Left cardiac atrium (tissue), 4 donors: ENCODE measurements around the gene DMD. TPM values are rescaled to one million over a fixed set of nuclear protein-coding genes. Genes with fewer than 3 reads are reported as not detected.
A peak's percentile ranks its signal among the peaks of the same experiment; 100 is the strongest.
"Not testable (repeated sequence)": the region's sequence is repeated elsewhere in the genome, so short reads cannot be mapped to it uniquely, and the experiment has no call there.

Source experiments
- ATAC-seq, 2 donors: fragments of 200-7000 bp; cut with Tn5 transposase; one replicate each; pipeline ENCODE4 v1.9.1; 2020; ENCODE audit warnings: mild to moderate bottlenecking in 2 of 2, moderate library complexity in 2 of 2
- DNase-seq: peaks from one replicate; pipeline ENCODE4 v3.0.0-alpha.2; 2020
- intact Hi-C, 2 donors: fragments of 100-400 bp; cut with DNase I; formaldehyde crosslinking; loops; one replicate each; pipeline versions ENCODE4 v1.14.1 to v1.15.1; 2022 to 2023
- total RNA-seq, 2 donors: library from RNA; stranded (reverse); fragmentation: NEBNext Ultra II Directional; extraction: Animal tissue kit (Norgen Biotek cat#: 25700); gene quantifications; one replicate each; pipeline ENCODE4 v1.2.1, GENCODE V29; 2021
- donor health status: DM: no; HTN: yes; CAD: no.
- donor health status: DM: no; HTN: yes; CAD: no; lungs with severe emphysema.
- donor health status: DM: yes; HTN: yes; CAD: no.
- donor health status: Dilated cardiomyopathy.

The DMD gene
- total RNA-seq, 2 donors from 2014 or later = 134 to 137 TPM

- ATAC-seq (peak in 1 of 2 donors; percentile 64), DNase-seq (no peak)
- intact Hi-C loops = no loop called here
Measured at GRCh38 chrX:32741910-32742309, 469.4 kb downstream of the DMD start.

GRCh38 chrX:32708542-32708941, 502.8 kb downstream of the DMD start:
- no peak for DNase-seq
- ATAC-seq = no peak
- intact Hi-C loops = no loop called here

- ATAC-seq, intact Hi-C loops, DNase-seq: not testable (repeated sequence)
Measured at GRCh38 chrX:32705385-32705784, 506.0 kb downstream of the DMD start.

GRCh38 chrX:32687379-32687778, 524.0 kb downstream of the DMD start:
- intact Hi-C loops = no loop called here
- ATAC-seq = no peak
- no peak for DNase-seq

- intact Hi-C loops = no loop called here
- DNase-seq (no peak), ATAC-seq (no peak)
Measured at GRCh38 chrX:32678487-32678886, 532.9 kb downstream of the DMD start.

- intact Hi-C loops = no loop called here
- DNase-seq (no peak), ATAC-seq (no peak)
Measured at GRCh38 chrX:32673193-32673592, 538.2 kb downstream of the DMD start.

- no peak for DNase-seq
- intact Hi-C loops = no loop called here
- ATAC-seq = no peak
Measured at GRCh38 chrX:32662516-32662915, 548.8 kb downstream of the DMD start.

- DNase-seq (no peak), ATAC-seq (no peak)
- intact Hi-C loops = no loop called here
Measured at GRCh38 chrX:32644476-32645245, 566.7 kb downstream of the DMD start.

GRCh38 chrX:32642283-32642682, 569.1 kb downstream of the DMD start:
- DNase-seq = no peak
- no peak for ATAC-seq
- intact Hi-C loops = no loop called here

- intact Hi-C loops = no loop called here
- ATAC-seq = no peak
- DNase-seq = no peak
Measured at GRCh38 chrX:32618154-32618553, 593.2 kb downstream of the DMD start.

- intact Hi-C loops = no loop called here
- no peak for DNase-seq
- no peak for ATAC-seq
Measured at GRCh38 chrX:32614707-32615106, 596.6 kb downstream of the DMD start.

GRCh38 chrX:32599156-32599555, 612.2 kb downstream of the DMD start:
- intact Hi-C loops = no loop called here
- DNase-seq (no peak), ATAC-seq (no peak)

GRCh38 chrX:32598707-32599106, 612.6 kb downstream of the DMD start:
- DNase-seq (no peak), ATAC-seq (no peak)
- intact Hi-C loops = no loop called here

GRCh38 chrX:32597777-32598176, 613.6 kb downstream of the DMD start:
- peak in 1 of 2 donors; percentile 30 for ATAC-seq
- intact Hi-C loops = no loop called here
- no peak for DNase-seq

- intact Hi-C loops = no loop called here
- ATAC-seq = no peak
- DNase-seq = no peak
Measured at GRCh38 chrX:32592786-32593185, 618.6 kb downstream of the DMD start.

GRCh38 chrX:32591589-32591988, 619.8 kb downstream of the DMD start:
- DNase-seq (no peak), ATAC-seq (no peak)
- intact Hi-C loops = no loop called here

- no peak for DNase-seq
- ATAC-seq = no peak
- intact Hi-C loops = no loop called here
Measured at GRCh38 chrX:32582729-32583128, 628.6 kb downstream of the DMD start.

GRCh38 chrX:32576885-32577284, 634.5 kb downstream of the DMD start:
- no peak for DNase-seq
- intact Hi-C loops = no loop called here
- ATAC-seq = no peak

GRCh38 chrX:32572644-32573043, 638.7 kb downstream of the DMD start:
- intact Hi-C loops = no loop called here
- DNase-seq (no peak), ATAC-seq (no peak)

GRCh38 chrX:32571579-32571978, 639.8 kb downstream of the DMD start:
- ATAC-seq = no peak
- DNase-seq = no peak
- intact Hi-C loops = no loop called here

GRCh38 chrX:32562261-32562660, 649.1 kb downstream of the DMD start:
- intact Hi-C loops = no loop called here
- DNase-seq (no peak), ATAC-seq (no peak)

- DNase-seq (no peak), ATAC-seq (no peak)
- intact Hi-C loops = no loop called here
Measured at GRCh38 chrX:32545101-32545500, 666.2 kb downstream of the DMD start.
